Right lung (tissue), 5 donors: ENCODE data around the gene KDM2A. TPM values are rescaled to one million over a fixed set of nuclear protein-coding genes. Genes with fewer than 3 reads are reported as not detected.

ENCODE experiments used
- DNase-seq, 2 donors: peaks; one replicate each; pipeline ENCODE4 v3.0.0-alpha.2; 2013
- polyA plus RNA-seq, 5 donors: library from polyadenylated mRNA; unstranded; fragments of 120-200 nt; gene quantifications; one replicate each; pipeline versions ENCODE4 v1.2.1 to v1.2.3, GENCODE V29; 2013; ENCODE audit warnings: inconsistent platforms in 1 of 5, low replicate concordance in 1 of 5; ENCODE audit not compliant: insufficient read length in 5 of 5, insufficient read depth in 1 of 5

The KDM2A gene
- polyA plus RNA-seq, 5 donors = 67.3 to 80.4 (median 70.7) TPM

GRCh38 chr11:67283481-67283963 is 164.5 kb downstream of the KDM2A start:
- DNase-seq = no peak

DNA sequence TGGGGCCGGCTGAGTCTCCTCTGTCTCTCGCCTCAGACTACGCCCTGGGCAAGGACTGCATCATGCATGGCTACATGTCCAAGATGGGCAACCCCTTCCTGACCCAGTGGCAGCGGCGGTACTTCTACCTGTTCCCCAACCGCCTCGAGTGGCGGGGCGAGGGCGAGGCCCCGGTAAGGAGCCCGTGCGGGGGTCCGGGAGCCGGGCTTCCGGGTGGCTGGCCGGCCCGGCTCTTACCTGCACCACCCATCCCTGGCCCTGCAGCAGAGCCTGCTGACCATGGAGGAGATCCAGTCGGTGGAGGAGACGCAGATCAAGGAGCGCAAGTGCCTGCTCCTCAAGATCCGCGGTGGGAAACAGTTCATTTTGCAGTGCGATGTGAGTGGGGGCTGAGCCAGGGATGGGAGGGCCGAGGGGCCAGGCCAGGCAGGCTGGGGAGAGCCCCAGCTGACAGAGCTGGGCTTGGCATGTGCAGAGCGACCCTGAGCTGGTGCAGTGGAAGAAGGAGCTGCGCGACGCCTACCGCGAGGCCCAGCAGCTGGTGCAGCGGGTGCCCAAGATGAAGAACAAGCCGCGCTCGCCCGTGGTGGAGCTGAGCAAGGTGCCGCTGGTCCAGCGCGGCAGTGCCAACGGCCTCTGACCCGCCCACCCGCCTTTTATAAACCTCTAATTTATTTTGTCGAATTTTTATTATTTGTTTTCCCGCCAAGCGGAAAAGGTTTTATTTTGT is 165.9 kb downstream of the KDM2A start:
- no peak for DNase-seq

DNA sequence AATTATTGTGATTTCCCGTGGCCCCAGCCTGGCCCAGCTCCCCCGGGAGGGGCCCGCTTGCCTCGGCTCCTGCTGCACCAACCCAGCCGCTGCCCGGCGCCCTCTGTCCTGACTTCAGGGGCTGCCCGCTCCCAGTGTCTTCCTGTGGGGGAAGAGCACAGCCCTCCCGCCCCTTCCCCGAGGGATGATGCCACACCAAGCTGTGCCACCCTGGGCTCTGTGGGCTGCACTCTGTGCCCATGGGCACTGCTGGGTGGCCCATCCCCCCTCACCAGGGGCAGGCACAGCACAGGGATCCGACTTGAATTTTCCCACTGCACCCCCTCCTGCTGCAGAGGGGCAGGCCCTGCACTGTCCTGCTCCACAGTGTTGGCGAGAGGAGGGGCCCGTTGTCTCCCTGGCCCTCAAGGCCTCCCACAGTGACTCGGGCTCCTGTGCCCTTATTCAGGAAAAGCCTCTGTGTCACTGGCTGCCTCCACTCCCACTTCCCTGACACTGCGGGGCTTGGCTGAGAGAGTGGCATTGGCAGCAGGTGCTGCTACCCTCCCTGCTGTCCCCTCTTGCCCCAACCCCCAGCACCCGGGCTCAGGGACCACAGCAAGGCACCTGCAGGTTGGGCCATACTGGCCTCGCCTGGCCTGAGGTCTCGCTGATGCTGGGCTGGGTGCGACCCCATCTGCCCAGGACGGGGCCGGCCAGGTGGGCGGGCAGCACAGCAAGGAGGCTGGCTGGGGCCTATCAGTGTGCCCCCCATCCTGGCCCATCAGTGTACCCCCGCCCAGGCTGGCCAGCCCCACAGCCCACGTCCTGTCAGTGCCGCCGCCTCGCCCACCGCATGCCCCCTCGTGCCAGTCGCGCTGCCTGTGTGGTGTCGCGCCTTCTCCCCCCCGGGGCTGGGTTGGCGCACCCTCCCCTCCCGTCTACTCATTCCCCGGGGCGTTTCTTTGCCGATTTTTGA is 166.8 kb downstream of the KDM2A start:
- no peak for DNase-seq

GRCh38 chr11:67286621-67287333 is 167.7 kb downstream of the KDM2A start:
- no peak for DNase-seq

- DNase-seq = no peak
Measured at GRCh38 chr11:67287355-67288197, 168.5 kb downstream of the KDM2A start.

GRCh38 chr11:67288198-67288451 is 169.1 kb downstream of the KDM2A start:
- no peak for DNase-seq

GRCh38 chr11:67288452-67289225 is 169.6 kb downstream of the KDM2A start:
- peak; percentile 91 to 92 for DNase-seq

- no peak for DNase-seq
Measured at GRCh38 chr11:67289226-67289650, 170.2 kb downstream of the KDM2A start, which contains the start of gene ANKRD13D. TSS of gene ANKRD13D (plus strand) at chr11:67289303. CDS start at chr11:67289461, 158 bp downstream.

GRCh38 chr11:67289651-67290479 is 170.8 kb downstream of the KDM2A start:
- DNase-seq = no peak

DNA sequence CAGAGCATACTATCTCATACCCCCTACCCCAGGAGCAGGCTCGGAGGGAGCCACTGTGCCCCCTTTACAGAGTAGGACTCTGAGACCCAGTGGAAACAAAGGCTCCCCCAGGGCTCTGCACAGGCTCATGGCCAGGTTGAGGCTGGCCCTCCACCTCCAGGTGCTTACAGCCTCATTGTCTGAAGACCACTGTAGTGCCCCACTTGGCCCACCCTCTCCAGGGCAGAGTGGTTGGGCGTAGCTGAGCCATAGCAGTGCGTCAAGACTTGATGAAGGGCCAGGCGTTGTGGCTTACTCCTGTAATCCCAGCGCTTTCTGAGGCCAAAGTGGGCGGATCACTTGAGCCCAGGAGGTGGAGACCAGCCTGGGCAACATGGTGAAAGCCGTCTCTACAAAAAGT is 171.7 kb downstream of the KDM2A start:
- no peak for DNase-seq

GRCh38 chr11:67291481-67292381 is 172.7 kb downstream of the KDM2A start:
- DNase-seq = no peak

- DNase-seq = no peak
Measured at GRCh38 chr11:67292671-67293070, 173.6 kb downstream of the KDM2A start.

DNA sequence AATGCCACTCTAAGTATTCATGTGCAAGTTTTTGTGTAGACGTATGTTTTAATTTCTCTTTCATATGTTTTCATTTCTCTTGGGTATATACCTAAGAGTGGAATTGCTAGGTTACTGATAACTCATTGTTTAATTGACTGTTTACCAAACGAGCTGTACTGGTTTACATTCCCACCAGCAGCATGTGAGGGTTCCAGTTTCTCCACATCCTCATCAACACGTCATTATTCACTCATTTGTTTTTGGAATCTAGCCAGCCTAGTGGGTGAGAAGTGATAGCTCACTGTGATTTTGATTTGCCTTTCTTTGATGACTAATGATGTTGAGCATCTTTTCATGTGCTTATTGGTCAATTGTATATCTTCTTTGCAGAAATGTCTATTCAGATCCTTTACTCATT is 174.0 kb downstream of the KDM2A start:
- no peak for DNase-seq

DNA sequence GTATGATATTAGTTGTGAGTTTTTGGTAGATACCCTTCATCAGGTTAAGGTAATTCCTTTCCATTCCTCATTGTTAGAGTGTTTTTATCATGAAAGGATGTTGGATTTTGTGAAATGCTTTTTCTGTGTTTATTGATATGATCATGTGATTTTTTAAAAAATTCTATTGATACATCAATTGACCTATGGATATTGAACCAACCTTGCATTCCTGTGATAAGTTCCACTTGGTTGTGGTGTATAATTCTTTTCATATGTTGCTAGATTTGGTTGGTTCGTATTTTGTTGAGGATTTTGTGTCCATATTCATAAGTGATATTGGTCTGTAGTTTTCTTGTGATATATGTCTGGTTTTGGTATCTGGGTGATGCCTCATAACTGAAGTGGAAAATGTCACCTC is 176.8 kb downstream of the KDM2A start:
- DNase-seq = no peak

GRCh38 chr11:67298786-67299185 is 179.7 kb downstream of the KDM2A start:
- no peak for DNase-seq

DNA sequence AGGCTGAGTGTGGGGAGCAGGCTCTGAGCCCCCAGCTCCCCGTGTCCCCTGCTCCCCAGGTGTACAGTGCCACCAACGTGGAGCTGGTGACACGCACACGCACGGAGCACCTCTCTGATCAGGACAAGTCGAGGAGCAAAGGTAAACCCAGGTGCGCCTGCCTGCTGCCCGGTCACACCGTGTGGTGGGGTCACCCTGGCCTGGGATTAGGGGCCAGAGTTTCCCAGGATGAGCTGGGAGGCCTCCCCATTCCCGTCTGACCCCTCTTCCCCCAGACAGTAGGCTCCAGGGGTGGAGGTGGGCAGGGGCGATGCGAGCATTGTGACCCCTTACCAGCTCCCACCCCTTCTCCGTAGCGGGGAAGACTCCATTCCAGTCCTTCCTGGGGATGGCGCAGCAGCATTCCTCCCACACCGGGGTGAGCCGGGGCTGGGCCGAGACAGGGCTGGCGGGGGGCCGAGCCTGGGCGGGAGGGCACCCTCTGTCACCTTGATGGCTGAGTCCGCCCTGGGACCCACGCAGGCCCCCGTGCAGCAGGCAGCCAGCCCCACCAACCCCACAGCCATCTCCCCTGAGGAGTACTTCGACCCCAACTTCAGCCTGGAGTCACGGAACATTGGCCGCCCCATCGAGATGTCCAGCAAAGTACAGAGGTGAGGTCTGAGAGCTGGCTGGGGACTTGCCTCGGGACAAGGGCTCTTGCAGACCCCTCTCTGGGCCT is 180.6 kb downstream of the KDM2A start:
- no peak for DNase-seq

DNA sequence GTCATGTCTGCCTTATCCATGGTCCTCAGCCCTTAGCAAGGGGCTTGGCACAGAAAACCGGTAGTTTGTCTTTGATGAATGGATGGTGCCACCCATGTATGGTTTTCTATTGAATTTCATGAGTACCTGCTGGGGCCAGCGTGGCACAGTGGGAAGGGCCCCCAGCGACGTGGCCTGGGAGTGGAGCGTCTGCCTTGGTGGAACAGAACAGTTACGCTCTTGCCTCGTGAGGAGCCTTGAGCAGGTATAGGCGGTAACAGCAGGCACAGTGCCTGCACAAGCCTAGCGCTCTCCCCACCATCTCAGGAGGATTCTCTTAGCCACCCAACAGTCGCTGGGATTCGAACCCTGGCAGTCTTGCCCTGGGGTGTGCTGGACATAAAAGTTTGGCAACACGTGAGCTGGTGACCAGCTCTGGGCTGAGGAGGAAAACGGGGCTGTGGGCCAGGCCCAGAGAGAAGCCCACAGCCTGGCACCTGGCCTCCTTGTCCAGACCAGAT is 181.2 kb downstream of the KDM2A start:
- no peak for DNase-seq
